OCI-LY7 (cell line): ENCODE data around the gene BRINP2. TPM values are rescaled to one million over a fixed set of nuclear protein-coding genes. Genes with fewer than 3 reads are reported as not detected.

Experiments
- BruUV-seq: library from RNA; stranded (reverse); fragments of 400-500 nt; replicated peaks from 2 replicates; lab custom pipeline; 2021; lab: Mats Ljungman, UMichigan
- CTCF ChIA-PET: fragments of 300-600 bp; sonication (Branson Sonifier 250); formaldehyde crosslinking; loops from one replicate; lab custom pipeline; 2022; ENCODE audit warnings: antibody characterized with exemption; ENCODE audit not compliant: unreplicated experiment; lab: Charles Lee
- POLR2A ChIA-PET: fragments of 300-600 bp; sonication (Branson Sonifier 250); formaldehyde crosslinking; loops from one replicate; lab custom pipeline; 2022; ENCODE audit warnings: antibody characterized with exemption; lab: Charles Lee
- DNase-seq: peaks from one replicate; pipeline ENCODE4 v3.0.0-alpha.2; 2015; ENCODE audit warnings: low spot score
- H2AFZ ChIP-seq: fragments of 200-600 bp; sonication (generic), shearing (Covaris generic); 2 replicates; pipeline ENCODE4 v1.6.1; 2014; ENCODE audit warnings: mild to moderate bottlenecking, antibody characterized with exemption, low read length, moderate library complexity
- H3K27ac ChIP-seq: fragments of 200-600 bp; sonication (generic); 2 replicates; pipeline ENCODE4 v1.5.1; 2014; ENCODE audit warnings: mixed run types, low read depth, mild to moderate bottlenecking, moderate library complexity, low read length, inconsistent platforms; ENCODE audit not compliant: poor library complexity, severe bottlenecking
- H3K36me3 ChIP-seq: fragments of 200-600 bp; sonication (generic); 2 replicates; pipeline ENCODE4 v1.6.1; 2014; ENCODE audit warnings: mild to moderate bottlenecking, antibody characterized with exemption, low read length, moderate library complexity, mixed read lengths; ENCODE audit not compliant: insufficient read depth
- H3K4me1 ChIP-seq: fragments of 200-600 bp; sonication (generic); 2 replicates; pipeline ENCODE4 v1.5.1; 2014; ENCODE audit warnings: mild to moderate bottlenecking, low read length; ENCODE audit not compliant: insufficient read depth, poor library complexity, severe bottlenecking
- H3K4me2 ChIP-seq: fragments of 200-600 bp; sonication (generic); 2 replicates; pipeline ENCODE4 v1.6.1; 2014; ENCODE audit warnings: mild to moderate bottlenecking, low read length
- H3K4me3 ChIP-seq: fragments of 200-600 bp; sonication (generic); 2 replicates; pipeline ENCODE4 v1.5.1; 2014; ENCODE audit warnings: mild to moderate bottlenecking, low read depth, low read length; ENCODE audit not compliant: poor library complexity, severe bottlenecking
- H3K79me2 ChIP-seq: fragments of 200-600 bp; sonication (generic); 2 replicates; pipeline ENCODE4 v1.6.1; 2016; ENCODE audit warnings: low read depth, mild to moderate bottlenecking, low read length, moderate library complexity, mixed read lengths; ENCODE audit not compliant: insufficient read depth
- H3K9me2 ChIP-seq: fragments of 200-600 bp; sonication (generic); 2 replicates; pipeline ENCODE4 v1.6.1; 2016; ENCODE audit warnings: mild to moderate bottlenecking, low read length, mixed read lengths; ENCODE audit not compliant: insufficient read depth
- H3K9me3 ChIP-seq: fragments of 200-600 bp; sonication (generic); 2 replicates; pipeline ENCODE4 v1.6.1; 2014; ENCODE audit warnings: mild to moderate bottlenecking, mixed run types, low read length, mixed read lengths
- H4K20me1 ChIP-seq: fragments of 200-600 bp; sonication (generic); 2 replicates; pipeline ENCODE4 v1.6.1; 2014; ENCODE audit warnings: mild to moderate bottlenecking, antibody characterized with exemption, low read length, moderate library complexity, mixed read lengths; ENCODE audit not compliant: insufficient read depth
- CTCF ChIP-seq: fragments of 200-600 bp; sonication (generic); conservative IDR thresholded peaks from 2 replicates; pipeline ENCODE4 v1.5.1; 2014; ENCODE audit warnings: mild to moderate bottlenecking, antibody characterized with exemption, low read length, moderate library complexity, mixed read lengths
- EZH2phosphoT487 ChIP-seq: fragments of 200-600 bp; sonication (generic); IDR thresholded peaks from 2 replicates; pipeline ENCODE4 v1.6.1; 2018; ENCODE audit warnings: low read depth, borderline replicate concordance, mild to moderate bottlenecking, mixed run types, antibody characterized with exemption, low read length, moderate library complexity, mixed read lengths
- intact Hi-C: fragments of 100-400 bp; cut with micrococcal nuclease; formaldehyde crosslinking; loops from one replicate; pipeline ENCODE4 v1.10.0; 2022; ENCODE audit not compliant: unreplicated experiment
- total RNA-seq, 2 experiments: library from RNA; depleted of rRNA in 1 of 2; stranded (reverse); fragments of >200 nt in 1 of 2; shearing (Covaris generic) in 1 of 2; gene quantifications; 2 replicates each; pipeline ENCODE4 v1.2.3, GENCODE V29; 2014 to 2022

The BRINP2 gene
- total RNA-seq, 2 experiments from 2014 or later, result not detected

GRCh38 chr1:177209357-177209756 lies 38.6 kb downstream of the BRINP2 start:
- Histone ChIP-seq H3K4me2 (no peak overlapping the region), H4K20me1 (no peaks in the 10 kb centered on the region), H2AFZ (no peak overlapping the region), H3K9me3 (no peaks in the 10 kb centered on the region), H3K27ac (no peak overlapping the region), H3K79me2 (no peaks in the 10 kb centered on the region), H3K36me3 (no peaks in the 10 kb centered on the region), H3K9me2 (no peaks in the 10 kb centered on the region), H3K4me3 (no peak overlapping the region), H3K4me1 (no peaks in the 10 kb centered on the region)
- CTCF ChIA-PET, result no interaction called here
- intact Hi-C loops, result no loop called here
- no TSS peak for BruUV-seq
- DNase-seq, result no peak
- TF ChIP-seq CTCF (no peak), EZH2phosphoT487 (no peak)
- POLR2A ChIA-PET, result no interaction called here

- TF ChIP-seq CTCF, result no peak
- TF ChIP-seq EZH2phosphoT487, result no peak
- BruUV-seq, result no TSS peak
Measured at GRCh38 chr1:177210071-177210470, 39.3 kb downstream of the BRINP2 start.

GRCh38 chr1:177211231-177211630 lies 40.5 kb downstream of the BRINP2 start:
- H3K9me3 ChIP-seq, result no peaks in the 10 kb centered on the region
- H3K36me3 ChIP-seq, result no peaks in the 10 kb centered on the region
- H3K9me2 ChIP-seq, result no peaks in the 10 kb centered on the region
- no peak for DNase-seq
- no TSS peak for BruUV-seq
- no peaks in the 10 kb centered on the region for H4K20me1 ChIP-seq
- no peak for TF ChIP-seq EZH2phosphoT487
- no peak for TF ChIP-seq CTCF
- intact Hi-C loops, result no loop called here
- H3K79me2 ChIP-seq, result no peaks in the 10 kb centered on the region
- no peaks in the 10 kb centered on the region for H3K4me1 ChIP-seq
- no peak overlapping the region for H2AFZ ChIP-seq
- ChIA-PET CTCF (no interaction called here), POLR2A (no interaction called here)
- H3K27ac ChIP-seq, result no peak overlapping the region
- no peak overlapping the region for H3K4me3 ChIP-seq
- H3K4me2 ChIP-seq, result no peak overlapping the region

More at GRCh38 chr1:177210071-177210470, 39.3 kb downstream of the BRINP2 start:
- Histone ChIP-seq H3K79me2 (no peaks in the 10 kb centered on the region), H3K4me3 (no peak overlapping the region), H2AFZ (no peak overlapping the region), H3K27ac (no peak overlapping the region), H3K36me3 (no peaks in the 10 kb centered on the region), H3K9me2 (no peaks in the 10 kb centered on the region), H3K9me3 (no peaks in the 10 kb centered on the region), H3K4me2 (no peak overlapping the region), H4K20me1 (no peaks in the 10 kb centered on the region), H3K4me1 (no peaks in the 10 kb centered on the region)
- DNase-seq, result no peak
- intact Hi-C loops, result no loop called here
- ChIA-PET POLR2A (no interaction called here), CTCF (no interaction called here)
